ENCODE results near the gene IGSF22.
A peak's percentile ranks its signal among the peaks of the same experiment; 100 is the strongest.

IGSF22 gene

DNA sequence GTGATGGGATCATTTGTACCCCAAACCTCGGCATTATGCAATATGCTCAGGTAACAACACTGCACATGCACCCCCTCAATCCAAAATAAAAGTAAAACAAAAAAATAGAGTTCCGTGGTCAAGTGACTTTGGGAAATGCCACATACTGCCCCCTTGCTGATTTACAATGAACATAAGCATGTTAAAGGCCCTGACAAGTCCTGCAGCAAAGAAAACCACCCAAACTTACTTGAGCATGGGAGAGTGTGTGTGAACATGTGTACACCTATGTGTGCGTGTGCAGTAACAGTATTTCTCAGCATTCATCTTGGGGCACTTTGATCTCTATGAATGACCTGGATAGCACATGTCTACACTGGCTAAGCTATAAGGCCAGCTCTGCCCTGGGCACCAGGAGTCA lies 15.8 kb upstream of the IGSF22 start:
- no peaks in the 10 kb centered on the region for H3K4me1 ChIP-seq (ENCODE audit: insufficient read depth, poor library complexity, severe bottlenecking)
- H3K27ac ChIP-seq (ENCODE audit: poor library complexity, severe bottlenecking) = no peak overlapping the region
- ATAC-seq (ENCODE audit: low read depth) = no peak

DNA sequence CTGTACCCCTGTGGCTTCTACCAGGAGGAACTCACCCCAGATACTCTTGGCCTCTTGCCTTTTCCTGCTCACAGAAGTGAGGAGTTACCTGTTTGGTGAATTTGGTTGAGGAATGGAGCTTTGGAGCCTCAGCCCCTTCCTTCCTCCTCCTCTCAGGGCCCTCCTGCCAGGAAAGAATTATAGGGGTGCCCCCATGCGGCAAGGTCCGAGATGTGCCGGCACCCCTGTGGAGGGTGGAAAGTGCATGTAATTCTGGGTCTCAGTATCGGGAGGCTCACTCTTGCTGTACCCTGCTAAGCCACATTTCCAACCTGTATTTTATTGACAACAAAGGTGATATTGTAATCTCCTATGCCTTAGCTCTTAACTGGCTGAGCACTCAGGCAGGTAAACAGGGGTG lies 13.7 kb upstream of the IGSF22 start:
- H3K4me3 ChIP-seq (ENCODE audit: severe bottlenecking) = no peak overlapping the region
- H3K4me1 ChIP-seq (ENCODE audit: insufficient read depth, poor library complexity, severe bottlenecking) = no peaks in the 10 kb centered on the region
- no peak overlapping the region for H3K27ac ChIP-seq (ENCODE audit: poor library complexity, severe bottlenecking)
- H3K9me3 ChIP-seq (ENCODE audit: severe bottlenecking) = no peaks in the 10 kb centered on the region
- TF ChIP-seq, protein P1, sequence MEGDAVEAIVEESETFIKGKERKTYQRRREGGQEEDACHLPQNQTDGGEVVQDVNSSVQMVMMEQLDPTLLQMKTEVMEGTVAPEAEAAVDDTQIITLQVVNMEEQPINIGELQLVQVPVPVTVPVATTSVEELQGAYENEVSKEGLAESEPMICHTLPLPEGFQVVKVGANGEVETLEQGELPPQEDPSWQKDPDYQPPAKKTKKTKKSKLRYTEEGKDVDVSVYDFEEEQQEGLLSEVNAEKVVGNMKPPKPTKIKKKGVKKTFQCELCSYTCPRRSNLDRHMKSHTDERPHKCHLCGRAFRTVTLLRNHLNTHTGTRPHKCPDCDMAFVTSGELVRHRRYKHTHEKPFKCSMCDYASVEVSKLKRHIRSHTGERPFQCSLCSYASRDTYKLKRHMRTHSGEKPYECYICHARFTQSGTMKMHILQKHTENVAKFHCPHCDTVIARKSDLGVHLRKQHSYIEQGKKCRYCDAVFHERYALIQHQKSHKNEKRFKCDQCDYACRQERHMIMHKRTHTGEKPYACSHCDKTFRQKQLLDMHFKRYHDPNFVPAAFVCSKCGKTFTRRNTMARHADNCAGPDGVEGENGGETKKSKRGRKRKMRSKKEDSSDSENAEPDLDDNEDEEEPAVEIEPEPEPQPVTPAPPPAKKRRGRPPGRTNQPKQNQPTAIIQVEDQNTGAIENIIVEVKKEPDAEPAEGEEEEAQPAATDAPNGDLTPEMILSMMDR (IDR thresholded peaks at IDR 0.05; ENCODE audit: poor library complexity, severe bottlenecking) = no peak
- H3K27me3 ChIP-seq (ENCODE audit: insufficient read depth, poor library complexity, severe bottlenecking) = no peaks in the 10 kb centered on the region
- ATAC-seq (ENCODE audit: low read depth) (no peak), DNase-seq (ENCODE audit: low spot score) (no peak)
- H3K36me3 ChIP-seq (ENCODE audit: low read depth) = no peaks in the 10 kb centered on the region

More for the DNA sequence above, 15.8 kb upstream of the IGSF22 start:
- Histone ChIP-seq H3K27me3 (ENCODE audit: insufficient read depth, poor library complexity, severe bottlenecking) (no peaks in the 10 kb centered on the region), H3K4me3 (ENCODE audit: severe bottlenecking) (no peak overlapping the region), H3K9me3 (ENCODE audit: severe bottlenecking) (no peaks in the 10 kb centered on the region), H3K36me3 (ENCODE audit: low read depth) (no peaks in the 10 kb centered on the region)
- DNase-seq (ENCODE audit: low spot score) = no peak
- TF ChIP-seq, protein P1 (IDR thresholded peaks at IDR 0.05; ENCODE audit: poor library complexity, severe bottlenecking) = no peak

DNA sequence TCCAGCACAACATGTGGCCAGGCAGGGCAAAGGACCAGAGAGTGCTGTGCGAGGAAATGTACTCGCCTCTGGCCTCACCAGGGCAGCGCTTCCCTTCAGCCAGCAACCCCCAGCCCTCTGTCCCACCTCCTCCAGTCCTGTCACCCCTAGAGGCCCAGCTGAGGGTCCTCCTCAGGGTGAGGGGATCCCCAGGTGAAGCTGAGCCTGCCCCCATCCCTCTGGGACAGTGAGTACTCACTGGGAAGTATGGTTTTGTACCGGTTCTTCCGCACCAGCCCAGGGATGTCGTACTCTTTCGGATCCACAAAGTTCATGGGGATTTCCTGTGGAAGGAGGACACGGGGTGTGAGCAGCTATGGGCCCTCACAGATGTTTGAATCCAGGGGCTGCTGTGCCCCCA lies 11.7 kb upstream of the IGSF22 start:
- TF ChIP-seq, protein P1 (IDR thresholded peaks at IDR 0.05; ENCODE audit: poor library complexity, severe bottlenecking) = no peak
- no peak for ATAC-seq (ENCODE audit: low read depth)
- no peak overlapping the region for H3K4me3 ChIP-seq (ENCODE audit: severe bottlenecking)
- DNase-seq (ENCODE audit: low spot score) = no peak
- no peak overlapping the region for H3K27ac ChIP-seq (ENCODE audit: poor library complexity, severe bottlenecking)
- H3K36me3 ChIP-seq (ENCODE audit: low read depth) = no peaks in the 10 kb centered on the region
- no peaks in the 10 kb centered on the region for H3K27me3 ChIP-seq (ENCODE audit: insufficient read depth, poor library complexity, severe bottlenecking)
- no peaks in the 10 kb centered on the region for H3K9me3 ChIP-seq (ENCODE audit: severe bottlenecking)
- no peaks in the 10 kb centered on the region for H3K4me1 ChIP-seq (ENCODE audit: insufficient read depth, poor library complexity, severe bottlenecking)

DNA sequence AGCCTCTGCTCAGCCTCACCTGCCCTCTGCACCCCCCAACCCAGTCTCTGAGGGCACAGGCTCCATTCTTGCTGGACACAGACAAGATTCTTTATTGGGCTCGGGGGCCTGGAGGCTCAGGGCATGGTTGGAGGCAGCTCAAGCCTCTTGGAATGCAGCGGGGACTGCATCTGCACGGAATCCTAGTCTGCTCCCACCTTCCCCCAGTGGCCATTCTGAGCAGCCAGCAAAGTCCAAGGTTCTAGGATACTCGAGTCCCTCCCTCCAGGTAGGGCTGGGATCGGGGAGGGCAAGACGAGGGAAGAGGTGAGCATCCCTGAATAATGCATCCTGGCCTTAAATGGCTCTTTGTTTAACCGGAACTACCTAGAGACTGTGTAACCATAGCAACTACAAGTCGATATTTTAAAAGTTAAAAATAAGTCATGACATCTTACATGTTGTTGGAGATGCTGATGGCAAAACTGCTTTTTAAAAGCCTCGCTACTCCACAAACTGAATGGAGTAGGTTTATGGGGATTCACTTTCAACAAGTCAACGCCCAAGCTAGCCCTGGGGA lies 10.7 kb upstream of the IGSF22 start:
- Histone ChIP-seq H3K4me1 (ENCODE audit: insufficient read depth, poor library complexity, severe bottlenecking) (no peaks in the 10 kb centered on the region), H3K27me3 (ENCODE audit: insufficient read depth, poor library complexity, severe bottlenecking) (no peaks in the 10 kb centered on the region)
- ATAC-seq (ENCODE audit: low read depth) = peak; percentile 30; the same call in 2 of the 3 replicates

DNA sequence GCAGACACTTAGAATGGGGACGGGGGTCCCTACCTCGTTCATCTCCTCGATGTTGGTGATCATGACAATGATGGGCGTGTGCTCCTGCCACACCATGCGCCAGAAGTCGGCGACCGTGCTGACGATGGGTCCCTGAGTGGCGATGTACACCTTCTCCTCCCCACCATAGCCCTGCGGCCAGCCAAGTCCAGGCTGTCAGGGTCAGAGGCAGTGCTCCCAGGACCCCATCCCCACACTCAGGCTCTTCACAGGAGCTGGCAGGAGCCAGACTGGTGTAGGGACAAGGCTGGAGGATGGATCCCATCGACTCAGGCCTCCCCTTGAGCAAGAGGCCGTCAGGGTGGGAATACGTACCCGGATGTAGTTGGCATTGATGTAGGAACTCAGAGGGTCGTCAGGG lies 7.2 kb upstream of the IGSF22 start:
- Histone ChIP-seq H3K36me3 (ENCODE audit: low read depth) (no peaks in the 10 kb centered on the region), H3K4me1 (ENCODE audit: insufficient read depth, poor library complexity, severe bottlenecking) (no peaks in the 10 kb centered on the region), H3K4me3 (ENCODE audit: severe bottlenecking) (no peak overlapping the region), H3K9me3 (ENCODE audit: severe bottlenecking) (no peaks in the 10 kb centered on the region), H3K27ac (ENCODE audit: poor library complexity, severe bottlenecking) (no peak overlapping the region), H3K27me3 (ENCODE audit: insufficient read depth, poor library complexity, severe bottlenecking) (no peaks in the 10 kb centered on the region)
- TF ChIP-seq, protein P1 (IDR thresholded peaks at IDR 0.05; ENCODE audit: poor library complexity, severe bottlenecking) = no peak
- no peak for DNase-seq (ENCODE audit: low spot score)
- no peak for ATAC-seq (ENCODE audit: low read depth)

More for the DNA sequence above, 10.7 kb upstream of the IGSF22 start:
- no peak overlapping the region for H3K27ac ChIP-seq (ENCODE audit: poor library complexity, severe bottlenecking)
- no peak overlapping the region for H3K4me3 ChIP-seq (ENCODE audit: severe bottlenecking)
- TF ChIP-seq, protein P1 (IDR thresholded peaks at IDR 0.05; ENCODE audit: poor library complexity, severe bottlenecking) = no peak
- H3K36me3 ChIP-seq (ENCODE audit: low read depth) = no peaks in the 10 kb centered on the region
- DNase-seq (ENCODE audit: low spot score) = no peak
- no peaks in the 10 kb centered on the region for H3K9me3 ChIP-seq (ENCODE audit: severe bottlenecking)
